Measurements from ENCODE around the gene VDR. TPM values are rescaled to one million over a fixed set of nuclear protein-coding genes. Genes with fewer than 3 reads are reported as not detected.

VDR gene
- polyA plus RNA-seq, 1 donor: 3.1 TPM

DNA sequence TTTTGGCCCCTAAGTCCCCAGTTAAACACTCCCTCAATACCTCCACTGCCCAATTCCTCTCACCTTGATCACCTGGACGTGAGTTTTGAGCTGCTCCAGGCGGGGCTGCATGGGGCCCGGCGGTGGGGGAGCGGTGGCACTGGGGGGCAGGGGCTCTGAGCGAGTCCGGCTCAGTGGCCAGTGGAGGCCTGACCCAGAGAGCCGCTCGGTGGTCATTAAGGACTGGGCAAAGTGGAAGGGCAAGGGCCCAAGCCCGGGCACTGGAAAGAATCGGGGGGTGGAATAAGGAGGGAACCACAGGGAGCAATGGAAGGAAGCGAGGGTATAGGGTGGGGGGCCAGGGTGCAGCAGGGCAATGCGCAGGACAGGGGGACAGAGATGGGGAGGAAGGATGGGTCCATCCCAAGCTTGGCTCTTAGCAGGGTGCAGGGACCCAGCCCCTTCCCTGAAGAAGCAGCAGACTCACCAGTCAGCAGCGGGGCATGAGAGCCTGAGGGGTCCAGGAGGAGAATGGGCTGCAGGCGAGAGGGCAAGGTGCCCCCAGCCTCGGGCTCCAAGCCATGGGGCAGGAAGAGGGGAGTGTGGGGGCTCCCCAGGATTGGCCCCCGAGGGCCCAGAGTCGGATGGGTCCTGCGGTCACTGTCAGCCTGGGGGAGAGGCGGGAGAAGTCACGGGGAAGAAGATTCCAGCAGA is 109.5 kb downstream of the VDR start:
- DNase-seq: no peak

DNA sequence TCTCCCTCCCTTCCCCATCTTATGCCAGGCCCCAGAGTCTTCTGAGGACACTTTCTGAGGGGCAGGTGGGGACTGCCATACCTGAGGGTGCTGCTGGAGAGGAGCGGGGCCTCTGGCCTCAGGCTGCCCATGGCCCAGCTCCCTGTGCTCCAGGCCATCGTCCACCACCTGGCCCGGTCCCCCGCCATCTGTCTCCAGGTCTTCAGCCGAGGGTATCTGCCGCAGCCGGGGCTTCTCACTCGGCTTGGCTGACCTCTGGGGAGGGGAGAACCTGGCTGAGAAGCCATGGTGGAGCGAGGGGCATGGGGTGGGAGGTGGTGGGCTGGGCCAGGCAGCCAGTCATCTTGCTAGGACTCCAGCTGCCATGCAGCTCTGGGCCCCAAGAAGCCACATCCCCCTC is 110.1 kb downstream of the VDR start:
- no peak for DNase-seq

DNA sequence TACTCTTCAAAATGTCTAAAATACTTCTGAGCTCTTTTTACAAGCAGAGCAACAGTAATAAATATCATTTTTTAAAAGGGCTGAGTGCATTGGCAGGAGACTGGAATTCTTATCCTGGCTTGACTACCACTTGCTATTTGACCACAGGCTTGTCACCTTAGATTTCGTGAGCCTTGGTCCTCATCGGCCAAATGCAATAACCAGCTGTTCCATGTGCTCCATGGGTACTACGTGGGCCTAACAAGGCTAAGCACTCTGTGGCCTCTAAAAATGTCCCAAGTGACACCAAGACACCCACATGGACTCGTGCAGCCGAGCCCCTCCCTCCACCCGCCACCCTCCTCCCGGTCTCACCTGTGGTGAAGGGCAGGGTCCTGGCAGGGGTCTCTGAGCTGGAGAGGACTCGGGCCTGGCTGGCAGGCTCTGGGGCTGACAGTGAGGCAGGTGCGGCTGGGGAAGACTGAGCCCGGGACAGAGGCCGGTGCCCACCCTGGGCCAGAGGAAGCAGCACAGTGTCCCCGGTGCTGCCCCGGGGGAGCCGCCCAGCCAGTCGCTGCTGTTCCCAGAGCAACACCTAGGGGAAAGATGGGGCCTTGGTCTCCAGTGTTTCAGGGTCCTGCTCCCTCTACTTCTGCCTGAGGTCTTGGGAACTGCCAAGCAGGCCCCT is 111.6 kb downstream of the VDR start:
- DNase-seq: no peak

DNA sequence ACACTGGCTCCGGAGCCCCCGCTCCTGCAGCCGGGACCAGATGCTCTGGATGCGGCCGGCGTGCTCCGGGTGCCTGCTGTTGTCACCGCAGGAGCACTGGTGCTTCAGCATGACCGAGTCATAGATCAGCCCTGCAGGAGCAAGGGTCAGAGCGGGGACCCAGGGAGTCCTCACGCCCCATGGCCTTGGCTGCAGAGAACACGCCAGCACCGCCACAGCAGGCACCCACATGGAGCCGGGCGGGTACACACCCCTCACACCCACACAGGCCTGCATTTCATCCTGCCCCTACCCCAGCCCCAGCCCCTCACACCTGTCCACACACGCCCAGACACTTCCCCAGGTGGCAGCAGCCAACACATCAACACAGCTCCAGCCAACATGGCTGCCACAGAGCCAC is 112.9 kb downstream of the VDR start:
- no peak for DNase-seq

Other genes with a start within 250 kb of the VDR start
- 54.1 TPM for gene RPAP3, start 199.0 kb downstream of the VDR start, polyA plus RNA-seq (ENCODE audit: insufficient read length)
- gene ENDOU, start 179.5 kb downstream of the VDR start, polyA plus RNA-seq (ENCODE audit: insufficient read length): 0.40 TPM
- gene RAPGEF3, start 146.1 kb downstream of the VDR start, polyA plus RNA-seq (ENCODE audit: insufficient read length): 61.2 TPM
- gene SLC48A1, start 131.8 kb downstream of the VDR start, polyA plus RNA-seq (ENCODE audit: insufficient read length): 57.5 TPM
- 80.9 TPM for gene HDAC7, start 85.1 kb downstream of the VDR start, polyA plus RNA-seq (ENCODE audit: insufficient read length)
- 134 TPM for gene TMEM106C, start 58.6 kb upstream of the VDR start, polyA plus RNA-seq (ENCODE audit: insufficient read length)
- gene COL2A1, start 99.5 kb upstream of the VDR start, polyA plus RNA-seq (ENCODE audit: insufficient read length): 50.3 TPM
- 31.7 TPM for gene SENP1, start 201.1 kb upstream of the VDR start, polyA plus RNA-seq (ENCODE audit: insufficient read length)
- 134 TPM for gene PFKM, start 214.4 kb upstream of the VDR start, polyA plus RNA-seq (ENCODE audit: insufficient read length)

Measured in left kidney (tissue), 2 donors.